Testis (tissue), 5 donors: ENCODE measurements around the gene HDGFL2. TPM values are rescaled to one million over a fixed set of nuclear protein-coding genes. Genes with fewer than 3 reads are reported as not detected.

Experiments
- DNase-seq: peaks from one replicate; pipeline ENCODE4 v3.0.0-alpha.2; 2019
- H3K27ac ChIP-seq, 2 donors: fragments of 200-600 bp; sonication (generic); one replicate each; pipeline ENCODE4 v1.5.1; 2019
- H3K27me3 ChIP-seq: fragments of 200-600 bp; sonication (generic); one replicate; pipeline ENCODE4 v1.5.1; 2019
- H3K36me3 ChIP-seq: fragments of 200-600 bp; sonication (generic); one replicate; pipeline ENCODE4 v1.5.1; 2017; ENCODE audit warnings: low read depth; ENCODE audit errors: missing control alignments
- H3K4me1 ChIP-seq: fragments of 200-600 bp; sonication (generic); one replicate; pipeline ENCODE4 v1.5.1; 2019
- H3K4me3 ChIP-seq, 2 donors: fragments of 200-600 bp; sonication (generic); one replicate each; pipeline ENCODE4 v1.5.1; 2017 to 2019
- H3K9me3 ChIP-seq: fragments of 200-600 bp; sonication (generic); one replicate; pipeline ENCODE4 v1.5.1; 2017
- POLR2A ChIP-seq: fragments of 450-650 bp; IDR thresholded peaks from one replicate; pipeline ENCODE4 v1.6.1; 2017; ENCODE audit warnings: antibody characterized with exemption, mild to moderate bottlenecking, moderate library complexity
- WGBS, 2 donors: methylation state at CpG; one replicate each; pipeline ENCODE4 v1.1.5; 2018; 5-methylcytosine and 5-hydroxymethylcytosine counted together
- intact Hi-C: fragments of 100-400 bp; cut with DNase I; formaldehyde crosslinking; loops from one replicate; pipeline ENCODE4 v1.15.1; 2023; ENCODE audit warnings: low total_unique reads
- long read RNA-seq, 2 donors: transcript quantifications; one replicate each; lab custom pipeline, GENCODE V29; 2026
- polyA plus RNA-seq: library from polyadenylated mRNA; stranded (reverse); fragments of 350-450 nt; fragmentation: Illumina TruSeq; extraction: RNeasy Lipid Tissue Mini Kit (QIAGEN cat#74804); gene quantifications from one replicate; pipeline ENCODE4 v1.2.3, GENCODE V29; 2014; ENCODE audit warnings: low read depth, low replicate concordance; ENCODE audit not compliant: insufficient read depth
- total RNA-seq, 2 donors: library from RNA; depleted of rRNA; stranded (reverse); fragments of >200 nt; gene quantifications; one replicate each; pipeline ENCODE4 v1.2.3, GENCODE V29; 2016
- TF ChIP-seq, protein P1 (sequence below), 3 experiments: fragments of 450-650 bp in 2 of 3; fragments of 200-600 bp in 1 of 3; sonication (generic) in 1 of 3; IDR thresholded peaks; one replicate each; pipeline ENCODE4 v1.5.1; 2016 to 2019; ENCODE audit warnings: antibody characterized with exemption in 3 of 3, mild to moderate bottlenecking in 2 of 3, moderate library complexity in 1 of 3

Gene HDGFL2
- 10 to 100 TPM; 81.4 to 95.8 TPM for total RNA-seq
- 141 TPM for polyA plus RNA-seq
- long read RNA-seq, donor 1, transcript HDGFL2-208 (16 exons, 2,281 nt), result major isoform, 6 of 28 reads
- long read RNA-seq, donor 1, transcript HDGFL2-210 (16 exons, 2,255 nt), result minor isoform, 5 of 28 reads
- long read RNA-seq, donor 1, partial matches to known transcripts, result 17 of 28 reads
- long read RNA-seq, donor 1, other reads (novel, unspliced or antisense), result 0 of 28 reads
- long read RNA-seq, donor 2, transcript HDGFL2-208 (16 exons, 2,281 nt), result major isoform, 5 of 7 reads
- long read RNA-seq, donor 2, partial matches to known transcripts, result 0 of 7 reads
- long read RNA-seq, donor 2, other reads (novel, unspliced or antisense), result 0 of 7 reads

DNA sequence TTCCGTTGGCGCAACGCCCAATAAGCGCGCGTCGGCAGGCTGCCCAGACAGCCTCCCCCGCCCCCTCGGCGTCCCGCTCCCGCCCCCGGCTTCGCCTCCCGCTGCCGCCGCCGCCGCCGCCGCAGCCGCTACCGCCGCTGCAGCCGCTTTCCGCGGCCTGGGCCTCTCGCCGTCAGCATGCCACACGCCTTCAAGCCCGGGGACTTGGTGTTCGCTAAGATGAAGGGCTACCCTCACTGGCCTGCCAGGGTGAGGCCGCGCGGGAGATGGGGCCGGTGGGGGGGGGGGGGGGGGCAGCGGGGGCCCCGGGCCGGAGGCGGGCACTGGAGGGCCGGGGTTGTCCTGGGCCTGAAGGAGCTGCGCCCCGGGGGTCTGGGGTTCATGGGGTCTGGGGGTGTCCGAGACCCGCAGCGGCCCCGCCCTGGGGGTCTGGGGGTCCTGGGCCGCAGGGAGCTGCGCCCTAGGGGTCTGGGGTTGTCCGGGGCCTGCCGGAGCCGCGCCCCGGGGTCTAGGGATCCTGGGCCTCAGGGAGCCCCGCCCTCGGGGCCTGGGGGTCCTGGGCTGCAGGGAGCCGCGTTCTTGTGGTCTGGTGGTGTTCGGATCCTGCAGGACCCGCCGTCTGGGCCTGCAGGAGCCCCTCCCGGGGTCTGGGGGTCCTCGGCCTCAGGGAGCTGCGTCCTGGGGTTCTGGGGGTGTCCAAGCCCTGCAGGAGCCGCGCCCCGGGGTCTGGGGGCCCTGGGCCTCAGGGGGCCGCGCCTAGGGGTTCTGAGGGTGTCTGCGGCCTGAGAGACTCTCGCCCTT is at the start of gene HDGFL2:
Gene HDGFL2, plus strand, starts transcription at position 124 of the 801 bp plus-strand sequence. Its CDS starts 54 bp downstream, at position 178.
- H3K9me3 ChIP-seq, result no peaks in the 10 kb centered on the region
- WGBS, 2 donors, result 1 to 2% methylated on average over 11 to 45 of the region's 71 CpGs
- H3K4me3 ChIP-seq, result peak within 1 kb of the TSS; percentile 88 to 91
- peaks cover 21% of the 10 kb centered on the region for H3K4me1 ChIP-seq
- H3K27me3 ChIP-seq, result no peaks in the 10 kb centered on the region
- intact Hi-C loops, result no loop called here
- TF ChIP-seq, protein P1, sequence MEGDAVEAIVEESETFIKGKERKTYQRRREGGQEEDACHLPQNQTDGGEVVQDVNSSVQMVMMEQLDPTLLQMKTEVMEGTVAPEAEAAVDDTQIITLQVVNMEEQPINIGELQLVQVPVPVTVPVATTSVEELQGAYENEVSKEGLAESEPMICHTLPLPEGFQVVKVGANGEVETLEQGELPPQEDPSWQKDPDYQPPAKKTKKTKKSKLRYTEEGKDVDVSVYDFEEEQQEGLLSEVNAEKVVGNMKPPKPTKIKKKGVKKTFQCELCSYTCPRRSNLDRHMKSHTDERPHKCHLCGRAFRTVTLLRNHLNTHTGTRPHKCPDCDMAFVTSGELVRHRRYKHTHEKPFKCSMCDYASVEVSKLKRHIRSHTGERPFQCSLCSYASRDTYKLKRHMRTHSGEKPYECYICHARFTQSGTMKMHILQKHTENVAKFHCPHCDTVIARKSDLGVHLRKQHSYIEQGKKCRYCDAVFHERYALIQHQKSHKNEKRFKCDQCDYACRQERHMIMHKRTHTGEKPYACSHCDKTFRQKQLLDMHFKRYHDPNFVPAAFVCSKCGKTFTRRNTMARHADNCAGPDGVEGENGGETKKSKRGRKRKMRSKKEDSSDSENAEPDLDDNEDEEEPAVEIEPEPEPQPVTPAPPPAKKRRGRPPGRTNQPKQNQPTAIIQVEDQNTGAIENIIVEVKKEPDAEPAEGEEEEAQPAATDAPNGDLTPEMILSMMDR (IDR thresholded peaks at IDR 0.05), result no peak
- no peak for TF ChIP-seq POLR2A
- no peaks in the 10 kb centered on the region for H3K36me3 ChIP-seq
- no peak for DNase-seq
- H3K27ac ChIP-seq, result peak within 1 kb of the TSS; percentile 60 to 80

DNA sequence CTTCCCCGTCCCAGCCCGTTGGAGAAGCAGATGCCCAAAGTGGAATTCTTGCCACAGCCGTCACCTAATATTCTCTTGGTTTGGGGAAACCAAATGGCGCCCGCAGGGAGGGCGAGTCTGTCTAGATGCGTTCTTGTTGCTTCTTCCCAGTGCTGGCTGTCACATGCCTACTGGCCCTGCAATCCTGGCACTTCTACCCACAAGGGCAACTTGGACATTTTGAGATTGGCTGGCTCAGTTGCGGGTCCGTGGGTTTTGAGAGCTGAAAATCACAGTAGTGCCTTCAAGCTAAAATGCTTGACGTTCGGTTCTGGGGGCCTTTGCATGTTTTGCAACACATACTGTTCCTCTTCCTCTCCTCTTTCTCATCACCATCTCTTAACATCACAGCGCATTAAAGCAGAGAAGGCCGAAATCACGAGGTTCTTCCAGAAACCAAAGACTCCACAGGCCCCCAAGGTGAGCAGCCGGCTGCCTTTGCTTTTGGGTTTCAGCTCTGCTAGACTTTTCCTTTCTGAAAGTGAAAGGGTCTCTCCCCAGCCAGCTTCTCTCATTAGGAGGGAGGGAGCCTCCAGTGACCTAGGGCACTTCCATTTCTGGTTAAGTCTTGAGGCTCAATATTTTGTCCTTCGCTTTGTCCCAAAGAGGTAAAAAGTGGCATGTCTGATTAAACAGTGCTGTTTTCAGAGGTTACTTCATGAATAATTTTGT is 48.5 kb upstream of the HDGFL2 start:
- no peak overlapping the region for H3K4me3 ChIP-seq
- no peak for DNase-seq
- no peaks in the 10 kb centered on the region for H3K27me3 ChIP-seq
- H3K4me1 ChIP-seq, result no peaks in the 10 kb centered on the region
- 90 to 94% methylated on average over 15 to 16 of the region's 16 CpGs for WGBS, 2 donors
- no peaks in the 10 kb centered on the region for H3K9me3 ChIP-seq
- H3K27ac ChIP-seq, result no peak overlapping the region
- no peaks in the 10 kb centered on the region for H3K36me3 ChIP-seq
- TF ChIP-seq, protein P1 (IDR thresholded peaks at IDR 0.05), result no peak
- no peak for TF ChIP-seq POLR2A
- intact Hi-C loops, result no loop called here

DNA sequence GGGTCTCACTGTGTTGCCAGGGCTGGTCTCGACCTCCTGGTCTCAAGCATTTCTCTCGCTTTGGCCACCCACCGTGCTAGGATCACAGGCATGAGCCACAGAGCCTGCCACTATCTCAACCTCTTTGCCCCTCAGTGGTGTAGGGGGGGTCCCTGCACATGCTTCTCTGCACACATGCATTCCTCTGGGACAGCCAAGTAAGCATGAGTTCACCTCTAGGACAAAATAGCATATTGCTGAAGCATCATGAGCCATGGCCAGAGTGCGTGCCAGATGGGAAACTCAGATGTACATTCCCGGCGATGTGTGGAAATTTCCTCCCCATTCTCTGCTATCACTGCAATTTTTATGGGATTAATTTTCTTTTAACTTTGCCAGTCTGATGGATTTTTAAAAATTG is 46.6 kb upstream of the HDGFL2 start:
- intact Hi-C loops, result no loop called here
- Histone ChIP-seq H3K27me3 (no peaks in the 10 kb centered on the region), H3K9me3 (no peaks in the 10 kb centered on the region), H3K4me1 (no peaks in the 10 kb centered on the region), H3K27ac (no peak overlapping the region), H3K4me3 (no peak overlapping the region), H3K36me3 (no peaks in the 10 kb centered on the region)
- DNase-seq, result no peak
- TF ChIP-seq, protein P1 (IDR thresholded peaks at IDR 0.05), result no peak
- no peak for TF ChIP-seq POLR2A
- 92 to 97% methylated on average over 6 of the region's 6 CpGs for WGBS, 2 donors

DNA sequence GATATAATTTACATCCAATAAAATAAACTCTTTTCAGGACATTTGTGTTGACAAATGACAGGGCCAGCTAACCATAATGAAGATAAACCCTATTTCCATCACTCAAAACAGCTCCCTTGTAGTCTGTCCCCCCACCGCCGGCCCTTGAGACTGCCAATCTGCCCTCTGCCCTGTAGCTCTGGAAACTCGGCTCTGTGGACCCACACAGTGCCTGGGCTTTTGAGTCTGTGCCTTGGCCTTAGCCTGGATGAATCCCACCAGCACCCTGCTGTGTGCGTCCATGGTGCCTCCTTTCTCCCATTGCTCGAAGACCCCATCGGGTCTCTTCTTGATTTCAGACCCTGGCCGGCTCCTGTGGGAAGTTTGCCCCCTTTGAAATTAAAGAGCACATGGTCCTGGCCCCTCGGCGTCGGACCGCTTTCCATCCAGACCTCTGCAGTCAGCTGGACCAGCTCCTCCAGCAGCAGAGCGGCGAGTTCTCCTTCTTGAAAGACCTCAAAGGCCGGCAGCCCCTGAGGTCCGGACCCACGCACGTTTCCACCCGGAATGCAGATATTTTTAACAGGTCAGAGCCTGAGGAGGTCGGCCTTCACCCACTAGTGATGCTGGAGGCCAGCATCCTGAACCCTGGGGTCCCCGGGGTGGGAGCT is 43.6 kb upstream of the HDGFL2 start:
- Histone ChIP-seq H3K27me3 (no peaks in the 10 kb centered on the region), H3K27ac (no peak overlapping the region), H3K36me3 (no peaks in the 10 kb centered on the region), H3K9me3 (no peaks in the 10 kb centered on the region), H3K4me3 (no peak overlapping the region), H3K4me1 (no peaks in the 10 kb centered on the region)
- DNase-seq, result no peak
- no peak for TF ChIP-seq POLR2A
- TF ChIP-seq, protein P1 (IDR thresholded peaks at IDR 0.05), result no peak
- 93 to 94% methylated on average over 19 to 20 of the region's 20 CpGs for WGBS, 2 donors
- intact Hi-C loops, result no loop called here
